Ecto neural progenitor cell (in vitro differentiated cells): Measurements from ENCODE around the gene TAGLN2.
A peak's percentile ranks its signal among the peaks of the same experiment; 100 is the strongest.
"Not testable (repeated sequence)": the region's sequence is repeated elsewhere in the genome, so short reads cannot be mapped to it uniquely, and the experiment has no call there.

Source experiments
- DNase-seq: peaks from one replicate; pipeline ENCODE4 v3.0.0-alpha.2; 2018; ENCODE audit warnings: low spot score

TAGLN2 gene

DNA sequence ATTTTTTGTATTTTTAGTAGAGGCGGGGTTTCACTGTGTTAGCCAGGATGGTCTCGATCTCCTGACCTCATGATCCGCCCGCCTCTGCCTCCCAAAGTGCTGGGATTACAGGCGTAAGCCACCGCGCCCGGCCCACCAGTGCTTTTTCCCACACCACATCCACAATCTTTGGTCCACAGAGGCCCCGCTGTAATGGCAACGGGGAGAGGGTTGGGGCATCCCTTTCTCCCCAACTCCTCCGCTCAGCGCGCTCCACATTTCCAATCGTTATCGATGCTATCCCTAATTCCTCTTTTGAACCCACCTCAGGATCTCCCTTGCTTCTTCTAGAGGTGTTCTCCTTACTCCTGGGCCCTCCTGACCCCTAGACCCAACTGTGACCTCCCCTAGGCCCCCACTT is 25.7 kb downstream of the TAGLN2 start:
- not testable (repeated sequence) for DNase-seq

- DNase-seq: no peak
Observed at GRCh38 chr1:159898527-159898926, 26.8 kb downstream of the TAGLN2 start.

DNA sequence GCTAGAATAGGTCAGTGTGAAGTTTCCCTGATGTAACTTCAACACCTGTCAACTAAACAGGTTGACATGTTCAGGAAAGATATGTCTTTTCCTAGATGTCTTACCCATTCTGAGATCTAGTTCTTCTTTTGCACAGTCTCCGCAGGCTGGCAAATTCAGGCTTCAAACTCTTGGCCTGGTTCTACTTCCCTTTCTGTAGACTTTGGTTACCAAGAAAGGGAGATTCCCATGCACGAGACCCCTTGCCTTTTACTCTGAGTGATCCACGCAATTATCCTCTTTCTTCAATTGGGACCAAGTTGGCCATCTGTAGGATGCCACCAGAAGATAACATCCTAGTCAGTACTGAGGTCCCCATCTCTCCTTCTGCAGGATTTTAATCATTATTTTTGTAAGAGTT is 27.3 kb downstream of the TAGLN2 start:
- DNase-seq: no peak

GRCh38 chr1:159896546-159896930 is 28.8 kb downstream of the TAGLN2 start:
- no peak for DNase-seq

GRCh38 chr1:159895836-159896545 is 29.3 kb downstream of the TAGLN2 start:
- DNase-seq: no peak

DNA sequence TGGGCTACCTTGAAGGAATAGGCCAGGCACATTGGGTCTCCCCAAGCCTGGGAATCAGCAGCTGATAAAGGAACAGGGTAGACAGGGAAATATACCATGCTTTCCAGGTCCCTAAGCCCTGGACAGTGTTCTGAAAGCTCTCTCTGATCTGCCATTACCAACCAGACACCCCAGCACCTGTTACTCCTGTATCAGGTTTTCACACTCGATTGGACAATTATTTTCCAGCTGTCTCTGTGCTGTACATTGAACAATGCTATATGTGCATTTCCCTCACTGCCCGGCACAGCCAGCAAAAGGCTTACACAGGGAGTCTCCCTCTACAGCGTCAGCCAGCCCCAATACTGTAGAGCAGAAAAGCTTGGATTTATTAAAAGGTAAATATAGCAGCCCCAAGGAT is 30.0 kb downstream of the TAGLN2 start:
- no peak for DNase-seq

DNA sequence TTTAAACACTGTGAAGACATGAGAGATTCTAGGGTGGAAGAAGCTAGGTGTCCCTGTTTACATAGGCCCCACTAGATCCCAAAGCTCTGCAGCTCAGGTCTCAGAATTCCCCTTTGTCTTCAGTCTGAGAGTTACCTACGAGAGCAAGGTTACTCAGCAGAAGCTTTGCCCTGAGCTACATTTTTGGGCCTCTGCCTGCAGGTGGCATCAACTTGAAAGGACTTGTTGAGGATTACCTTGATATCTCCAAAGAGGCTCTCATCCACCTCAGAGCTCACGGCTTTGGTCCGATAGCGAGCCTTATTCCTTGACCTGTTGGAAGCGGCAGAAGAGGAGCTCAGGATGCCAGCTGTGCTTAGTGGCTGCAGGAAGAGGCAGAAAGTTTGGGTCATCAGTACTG is 32.4 kb downstream of the TAGLN2 start:
- no peak for DNase-seq

- peak; percentile 74 for DNase-seq
Observed at GRCh38 chr1:159891275-159892157, 33.8 kb downstream of the TAGLN2 start.

- no peak for DNase-seq
Observed at GRCh38 chr1:159890390-159890789, 34.9 kb downstream of the TAGLN2 start.

- DNase-seq: no peak
Observed at GRCh38 chr1:159889821-159890252, 35.5 kb downstream of the TAGLN2 start.

GRCh38 chr1:159889202-159889601 is 36.1 kb downstream of the TAGLN2 start:
- no peak for DNase-seq

GRCh38 chr1:159884296-159884695 is 41.0 kb downstream of the TAGLN2 start:
- no peak for DNase-seq

DNA sequence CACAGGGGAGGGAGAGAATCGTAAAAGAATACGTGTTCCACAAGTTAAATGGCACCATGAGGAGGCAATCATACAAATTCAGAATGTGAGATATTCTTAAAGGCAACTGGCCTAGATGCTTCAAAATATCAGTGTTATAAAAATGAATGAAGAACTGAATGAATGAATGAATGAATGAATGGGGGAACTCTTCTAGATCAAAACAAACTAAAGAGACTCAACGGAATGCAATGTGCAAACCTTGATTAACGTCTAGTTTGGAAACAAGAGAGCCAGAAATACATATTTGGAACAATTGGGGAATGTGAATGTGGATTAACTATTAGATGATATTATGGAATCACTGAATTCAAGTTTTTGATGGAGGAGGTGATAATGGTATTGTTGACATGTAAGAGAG is 42.2 kb downstream of the TAGLN2 start:
- no peak for DNase-seq

GRCh38 chr1:159882527-159882862 is 42.8 kb downstream of the TAGLN2 start:
- DNase-seq: no peak

- no peak for DNase-seq
Observed at GRCh38 chr1:159881622-159882526, 43.4 kb downstream of the TAGLN2 start.

DNA sequence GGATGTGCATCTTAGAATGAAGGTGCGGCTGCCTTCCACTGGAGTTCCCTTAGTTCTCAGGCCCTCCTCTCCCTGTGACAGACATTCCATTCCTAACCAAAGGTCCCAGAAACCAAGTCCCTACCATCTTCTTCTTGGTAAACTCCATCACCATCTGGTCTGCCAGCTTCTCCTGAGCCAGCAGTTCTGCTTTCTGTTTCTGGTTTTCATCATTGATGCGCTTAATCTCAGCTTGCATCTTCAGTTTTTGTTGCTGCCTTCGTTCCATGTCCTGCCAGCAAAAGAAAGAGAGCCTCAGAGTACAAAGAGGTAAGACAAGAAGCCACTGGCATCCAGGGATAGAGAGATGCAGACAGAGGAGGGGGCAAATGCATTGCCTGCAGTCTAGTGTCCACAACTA is 44.9 kb downstream of the TAGLN2 start:
- DNase-seq: no peak

GRCh38 chr1:159879977-159880376 is 45.3 kb downstream of the TAGLN2 start:
- no peak for DNase-seq

DNA sequence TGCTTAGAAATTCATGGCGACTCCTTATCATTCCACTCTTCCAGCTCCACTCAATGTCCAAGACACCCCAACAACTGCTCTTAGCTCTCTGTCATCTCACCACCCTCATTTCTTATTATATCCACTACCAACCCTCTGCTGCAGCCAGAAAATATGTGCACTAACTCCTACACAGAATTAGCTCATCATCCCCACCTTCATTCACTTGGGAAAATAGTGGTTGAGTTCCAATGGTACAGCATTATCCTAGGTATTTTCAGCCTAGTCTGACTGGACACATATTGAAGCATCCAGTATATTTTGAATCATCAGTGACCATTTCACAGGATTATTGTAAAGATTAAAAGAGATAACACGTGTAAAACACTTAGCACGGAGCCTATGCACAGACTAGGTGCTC is 46.2 kb downstream of the TAGLN2 start:
- no peak for DNase-seq

- DNase-seq: no peak
Observed at GRCh38 chr1:159877695-159878444, 47.4 kb downstream of the TAGLN2 start.

DNA sequence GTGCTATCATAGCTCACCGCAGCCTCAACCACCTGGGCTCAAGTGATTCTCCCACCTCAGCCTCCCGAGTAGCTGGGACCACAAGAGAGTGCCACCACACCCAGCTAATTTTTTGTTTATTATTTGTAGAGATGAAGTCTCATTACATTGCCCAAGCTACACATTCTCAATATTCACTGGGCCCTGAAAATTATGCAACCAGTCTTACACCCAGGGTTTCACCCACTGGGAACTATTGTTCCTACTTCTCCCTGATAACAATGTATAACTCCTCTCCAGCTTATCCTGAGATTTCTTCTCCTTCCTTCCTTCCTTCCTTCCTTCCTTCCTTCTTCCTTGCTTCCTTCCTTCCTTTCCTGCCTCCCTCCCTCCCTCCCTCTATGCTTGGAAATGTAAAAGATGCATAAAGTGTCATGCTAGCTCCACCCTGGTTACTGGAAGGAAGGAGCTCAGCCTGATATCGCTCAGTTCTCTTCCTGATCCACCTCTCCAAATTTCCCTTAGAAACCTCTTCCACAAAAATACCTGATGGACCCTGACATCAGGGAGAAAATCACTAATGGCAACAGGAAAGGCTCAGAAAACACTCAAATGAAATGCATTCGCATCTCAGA is 51.7 kb downstream of the TAGLN2 start:
- no peak for DNase-seq

DNA sequence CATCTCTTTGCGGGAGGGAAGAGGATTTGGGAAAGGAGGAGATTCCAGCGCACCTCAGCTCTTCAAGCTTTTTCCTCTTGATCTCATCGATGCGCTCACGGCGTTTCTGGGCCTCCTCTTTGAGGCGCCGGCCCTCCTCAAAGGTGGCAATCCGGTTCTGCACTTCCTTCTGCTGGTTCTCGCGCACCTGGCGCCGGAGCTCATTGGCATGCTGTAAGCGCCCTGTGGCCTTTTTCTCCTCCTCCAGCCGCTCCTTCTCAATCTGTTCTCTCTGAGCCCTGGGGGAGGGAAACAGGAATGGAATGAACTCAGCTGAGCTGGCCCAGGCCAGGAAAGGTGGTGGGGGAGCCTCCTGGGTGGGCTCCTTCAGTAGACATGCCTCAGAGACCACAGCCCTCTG is 52.4 kb downstream of the TAGLN2 start:
- no peak for DNase-seq
